CD14-positive monocyte (primary cell): Measurements from ENCODE around the gene TCF19. TPM values are rescaled to one million over a fixed set of nuclear protein-coding genes. Genes with fewer than 3 reads are reported as not detected.

Source experiments
- DNase-seq, 3 donors: peaks; one replicate each; pipeline ENCODE4 v3.0.0-alpha.2; 2011 to 2022
- H2AFZ ChIP-seq: 2 replicates; pipeline ENCODE4 v1.6.0; 2012; ENCODE audit warnings: mild to moderate bottlenecking, low read depth, low read length, inconsistent platforms; ENCODE audit not compliant: insufficient read depth, poor library complexity, severe bottlenecking
- H3K27ac ChIP-seq, 2 donors: 1 replicate in 1 of 2; 2 replicates in 1 of 2; pipeline ENCODE4 v1.5.1; 2012 to 2013; ENCODE audit warnings: low read length in 2 of 2, control low read depth in 1 of 2, inconsistent platforms in 1 of 2, low read depth in 1 of 2, mild to moderate bottlenecking in 1 of 2
- H3K27me3 ChIP-seq, 2 donors: one replicate each; pipeline versions ENCODE4 v1.6.0 to v1.6.1; 2011 to 2013; ENCODE audit warnings: low read length in 2 of 2; ENCODE audit not compliant: control insufficient read depth in 2 of 2, insufficient read depth in 2 of 2
- H3K36me3 ChIP-seq, 2 donors: replicated peaks in 1 of 2; 1 replicate in 1 of 2; 2 replicates in 1 of 2; pipeline versions ENCODE4 v1.5.1 to v1.6.1; 2012 to 2013; ENCODE audit warnings: low read length in 2 of 2, control low read depth in 1 of 2, inconsistent platforms in 1 of 2, mild to moderate bottlenecking in 1 of 2; ENCODE audit not compliant: insufficient read depth in 2 of 2, control insufficient read depth in 1 of 2
- H3K4me1 ChIP-seq, 2 donors: 1 replicate in 1 of 2; 2 replicates in 1 of 2; pipeline versions ENCODE4 v1.5.1 to v1.6.1; 2012 to 2013; ENCODE audit warnings: low read length in 2 of 2, control low read depth in 1 of 2, inconsistent platforms in 1 of 2, mild to moderate bottlenecking in 1 of 2, moderate library complexity in 1 of 2; ENCODE audit not compliant: insufficient read depth in 2 of 2, control insufficient read depth in 1 of 2
- H3K4me2 ChIP-seq: replicated peaks from 2 replicates; pipeline ENCODE3; 2012; ENCODE audit warnings: low read length, moderate library complexity, mild to moderate bottlenecking; ENCODE audit not compliant: poor library complexity, severe bottlenecking; ENCODE audit errors: extremely low read depth
- H3K4me3 ChIP-seq, 3 experiments: fragments of 200-600 bp in 1 of 3; sonication (generic) in 1 of 3; replicated peaks in 1 of 3; 1 replicate in 2 of 3; 2 replicates in 1 of 3; pipeline ENCODE4 v1.5.1; 2011 to 2013; ENCODE audit warnings: low read length in 3 of 3, mild to moderate bottlenecking in 3 of 3, control low read depth in 2 of 3, low read depth in 2 of 3, inconsistent platforms in 1 of 3, moderate library complexity in 1 of 3
- H3K79me2 ChIP-seq: 2 replicates; pipeline ENCODE4 v1.6.0; 2012; ENCODE audit warnings: mild to moderate bottlenecking, control low read depth, inconsistent platforms, low read length, moderate library complexity; ENCODE audit not compliant: insufficient read depth
- H3K9ac ChIP-seq: 2 replicates; pipeline ENCODE4 v1.6.0; 2017; ENCODE audit warnings: low read length, mild to moderate bottlenecking; ENCODE audit not compliant: insufficient read depth, poor library complexity, severe bottlenecking
- H3K9me3 ChIP-seq, 2 donors: replicated peaks in 1 of 2; 1 replicate in 1 of 2; 2 replicates in 1 of 2; pipeline versions ENCODE4 v1.5.1 to v1.6.1; 2012 to 2013; ENCODE audit warnings: low read length in 2 of 2, control low read depth in 1 of 2; ENCODE audit not compliant: control insufficient read depth in 1 of 2, insufficient read depth in 1 of 2
- H4K20me1 ChIP-seq: 2 replicates; pipeline ENCODE4 v1.6.0; 2012; ENCODE audit warnings: mild to moderate bottlenecking, low read length, control low read depth, moderate library complexity; ENCODE audit not compliant: insufficient read depth
- H3K27ac Mint-ChIP-seq, 7 donors: one replicate each; pipeline ENCODE4 v1.8.0; 2020; ENCODE audit warnings: mild to moderate bottlenecking in 7 of 7, mixed read lengths in 7 of 7, moderate library complexity in 6 of 7, inconsistent platforms in 2 of 7
- H3K27me3 Mint-ChIP-seq, 3 donors: one replicate each; pipeline ENCODE4 v1.8.0; 2021 to 2022; ENCODE audit warnings: low read depth in 3 of 3, mild to moderate bottlenecking in 3 of 3, mixed read lengths in 3 of 3, moderate library complexity in 3 of 3, inconsistent platforms in 1 of 3
- H3K36me3 Mint-ChIP-seq, 2 donors: one replicate each; pipeline ENCODE4 v1.8.0; 2020; ENCODE audit warnings: mixed read lengths in 2 of 2, inconsistent platforms in 1 of 2, mild to moderate bottlenecking in 1 of 2
- H3K4me1 Mint-ChIP-seq: one replicate; pipeline ENCODE4 v1.8.0; 2020; ENCODE audit warnings: mild to moderate bottlenecking, mixed read lengths
- H3K4me3 Mint-ChIP-seq, 2 donors: one replicate each; pipeline ENCODE4 v1.8.0; 2020; ENCODE audit warnings: mild to moderate bottlenecking in 2 of 2, mixed read lengths in 2 of 2, moderate library complexity in 1 of 2
- H3K9me3 Mint-ChIP-seq, 7 donors: one replicate each; pipeline ENCODE4 v1.8.0; 2020 to 2022; ENCODE audit warnings: mixed read lengths in 7 of 7, mild to moderate bottlenecking in 6 of 7, moderate library complexity in 6 of 7, inconsistent platforms in 2 of 7
- CTCF ChIP-seq: fragments of 200-600 bp; IDR thresholded peaks from one replicate; pipeline ENCODE4 v1.8.0; 2022; ENCODE audit warnings: antibody characterized with exemption, mild to moderate bottlenecking
- WGBS: methylation state at CpG from one replicate; pipeline ENCODE4 v1.1.5; 2013; ENCODE audit warnings: missing lambda C conversion rate; ENCODE audit not compliant: insufficient coverage; 5-methylcytosine and 5-hydroxymethylcytosine counted together
- intact Hi-C, 2 donors: fragments of 100-400 bp; cut with micrococcal nuclease; formaldehyde crosslinking; loops; one replicate each; pipeline versions ENCODE4 v1.15.0 to v1.15.1; 2023
- polyA plus RNA-seq, 3 donors: library from polyadenylated mRNA; depleted of rRNA in 1 of 3; unstranded in 2 of 3; stranded (reverse) in 1 of 3; fragments of 300-500 nt in 2 of 3; fragments of >200 nt in 1 of 3; fragmentation: Illumina TruSeq in 2 of 3; gene quantifications; 1 replicate in 2 of 3; 2 replicates in 1 of 3; pipeline ENCODE4 v1.2.3, GENCODE V29; 2012 to 2021

The TCF19 gene
- polyA plus RNA-seq, 3 donors = 0.75 to 1.1 (median 0.80) TPM

- Mint-ChIP-seq H3K4me1 (peaks cover 8% of the 10 kb centered on the region), H3K4me3 (no peak overlapping the region), H3K9me3 (peaks cover 0 to 2% (median 0%) of the 10 kb centered on the region in 7 donors), H3K27me3 (peaks cover 4 to 10% (median 7%) of the 10 kb centered on the region in 3 donors), H3K36me3 (no peaks in the 10 kb centered on the region), H3K27ac (no peak overlapping the region)
- Histone ChIP-seq H3K27me3 (no peaks in the 10 kb centered on the region), H3K36me3 (no peaks in the 10 kb centered on the region), H3K79me2 (no peaks in the 10 kb centered on the region), H3K4me2 (no peak overlapping the region), H4K20me1 (no peaks in the 10 kb centered on the region), H3K4me1 (no peaks in the 10 kb centered on the region), H3K4me3 (no peak overlapping the region), H3K9ac (no peak overlapping the region), H3K9me3 (no peaks in the 10 kb centered on the region), H2AFZ (no peak overlapping the region), H3K27ac (no peak overlapping the region)
- WGBS = 65% methylated on average over 10 of the region's 12 CpGs
- intact Hi-C loops = no loop called here
- no peak for DNase-seq
- TF ChIP-seq CTCF = no peak
Observed at GRCh38 chr6:31125586-31126363, 32.6 kb upstream of the TCF19 start.

- H3K4me2 ChIP-seq = no peak overlapping the region
- no peaks in the 10 kb centered on the region for H4K20me1 ChIP-seq
- no peaks in the 10 kb centered on the region for H3K9me3 ChIP-seq
- no peaks in the 10 kb centered on the region for H3K36me3 ChIP-seq
- Mint-ChIP-seq H3K27ac (no peak overlapping the region), H3K9me3 (peaks cover 0 to 2% (median 0%) of the 10 kb centered on the region in 7 donors), H3K36me3 (no peaks in the 10 kb centered on the region), H3K4me1 (peaks cover 8% of the 10 kb centered on the region), H3K27me3 (peaks cover 4 to 10% (median 7%) of the 10 kb centered on the region in 3 donors), H3K4me3 (no peak overlapping the region)
- intact Hi-C loops = no loop called here
- no peaks in the 10 kb centered on the region for H3K27me3 ChIP-seq
- H3K4me3 ChIP-seq = no peak overlapping the region
- DNase-seq = no peak
- no peaks in the 10 kb centered on the region for H3K79me2 ChIP-seq
- H3K9ac ChIP-seq = no peak overlapping the region
- H2AFZ ChIP-seq = no peak overlapping the region
- no peak overlapping the region for H3K27ac ChIP-seq
- no peaks in the 10 kb centered on the region for H3K4me1 ChIP-seq
- WGBS = 87% methylated on average over 5 of the region's 16 CpGs
- no peak for TF ChIP-seq CTCF
Observed at GRCh38 chr6:31126396-31127175, 31.8 kb upstream of the TCF19 start.
